HG03520 (cell line): ENCODE data around the gene GORAB.

ENCODE experiments used
- ATAC-seq: cut with Tn5 transposase; IDR thresholded peaks from one replicate; pipeline ENCODE4 v1.9.1; 2021; ENCODE audit warnings: mild to moderate bottlenecking, moderate library complexity; ENCODE audit not compliant: unreplicated experiment

Gene GORAB

DNA sequence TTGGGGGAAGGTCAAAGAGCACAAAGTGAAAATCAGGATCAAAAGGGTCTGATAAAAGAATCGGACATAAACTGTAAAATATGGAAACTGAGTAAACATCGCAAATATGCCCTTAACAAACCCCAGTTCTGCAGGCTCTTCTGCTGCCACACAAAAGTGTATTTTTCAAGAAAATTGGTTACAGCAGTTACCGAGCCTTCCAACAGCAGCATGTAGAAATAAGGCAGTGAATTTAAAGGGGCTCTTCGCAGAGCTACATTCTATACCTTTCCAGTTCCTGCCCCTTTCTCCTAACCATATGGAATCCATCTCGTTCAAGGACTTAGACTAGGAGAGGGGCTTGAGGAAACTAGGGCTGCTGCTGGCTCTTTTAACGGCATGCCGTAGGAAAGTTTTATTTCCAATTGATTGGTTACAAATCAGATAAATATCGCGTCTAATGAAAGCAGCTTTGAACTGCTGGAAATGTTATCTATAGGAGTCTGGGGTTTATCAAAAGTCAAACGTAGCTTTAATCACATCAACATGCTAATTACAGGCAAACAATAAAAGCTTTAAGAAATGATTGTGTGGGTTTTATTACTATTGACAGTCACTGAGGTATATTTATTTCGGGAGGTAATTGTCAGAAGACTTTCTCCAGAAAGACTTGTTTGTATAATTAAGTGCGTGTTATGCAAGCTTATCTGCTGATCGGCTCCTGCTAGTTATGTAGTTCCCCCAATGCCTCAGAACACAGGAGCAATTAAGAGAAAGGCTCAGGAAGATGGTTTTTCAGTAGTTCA lies 59.1 kb downstream of the GORAB start:
- no peak for ATAC-seq

DNA sequence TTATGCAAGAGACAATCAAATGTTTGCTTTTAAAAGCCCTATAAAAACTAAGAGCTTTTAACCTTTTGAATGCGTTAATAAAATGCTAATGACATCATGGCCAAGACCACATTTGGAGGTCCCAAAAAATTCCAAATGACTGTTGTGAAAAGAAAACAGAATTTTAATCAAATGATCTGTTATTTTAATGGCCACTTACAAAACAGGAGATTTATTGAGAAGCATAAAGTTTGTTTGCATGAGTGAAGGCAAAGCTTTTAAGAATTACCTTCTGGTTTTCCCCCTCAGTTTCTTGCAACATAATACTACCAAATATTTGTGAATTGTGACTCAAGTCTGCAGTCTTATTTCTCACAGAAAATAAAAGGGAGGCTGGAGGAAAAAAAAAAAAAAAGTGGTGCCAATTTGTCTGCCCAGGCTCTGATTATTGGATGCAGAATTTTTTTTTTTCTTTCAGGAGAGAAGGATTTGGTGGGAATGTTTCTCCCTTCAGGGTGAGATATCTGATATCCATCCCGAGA lies 60.7 kb downstream of the GORAB start:
- ATAC-seq = no peak

DNA sequence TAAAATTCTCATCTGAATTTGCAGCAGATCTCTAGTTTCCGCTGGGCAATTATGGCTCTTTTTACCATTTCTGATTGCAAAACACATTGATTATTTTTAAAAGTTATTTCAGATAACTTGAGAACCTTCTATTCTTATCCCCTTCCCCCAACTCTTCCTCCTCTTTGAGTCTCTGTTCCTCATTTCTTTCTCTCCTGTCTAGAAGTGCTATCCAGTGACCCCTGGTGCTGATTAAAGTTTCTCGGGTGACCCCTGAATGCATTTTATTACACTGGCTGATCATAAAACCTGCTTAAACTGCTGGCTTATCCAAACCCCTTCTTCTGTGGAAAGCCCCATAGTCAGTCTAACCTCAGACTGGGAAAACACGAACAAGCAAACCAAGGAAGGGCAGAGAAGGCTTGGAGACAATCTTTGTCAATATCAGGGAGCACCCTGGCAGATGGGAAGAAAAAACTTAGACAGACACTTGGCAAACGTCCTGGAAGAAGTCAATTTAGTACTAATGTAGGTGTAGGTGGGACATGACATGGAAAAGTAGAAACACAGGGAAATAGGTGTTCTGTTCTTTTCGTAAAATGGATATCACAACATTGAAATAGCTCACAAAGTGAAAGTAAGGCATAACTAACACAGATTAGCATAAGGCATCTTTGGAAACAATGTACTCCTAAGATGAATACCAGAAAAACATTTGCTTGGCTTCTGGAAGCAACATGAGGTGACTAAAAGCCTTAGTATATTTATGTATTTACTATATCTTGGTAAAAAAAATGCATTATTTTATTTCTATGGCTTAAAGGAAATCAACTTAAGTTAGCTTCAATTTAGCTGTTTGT lies 61.4 kb downstream of the GORAB start:
- ATAC-seq = no peak

DNA sequence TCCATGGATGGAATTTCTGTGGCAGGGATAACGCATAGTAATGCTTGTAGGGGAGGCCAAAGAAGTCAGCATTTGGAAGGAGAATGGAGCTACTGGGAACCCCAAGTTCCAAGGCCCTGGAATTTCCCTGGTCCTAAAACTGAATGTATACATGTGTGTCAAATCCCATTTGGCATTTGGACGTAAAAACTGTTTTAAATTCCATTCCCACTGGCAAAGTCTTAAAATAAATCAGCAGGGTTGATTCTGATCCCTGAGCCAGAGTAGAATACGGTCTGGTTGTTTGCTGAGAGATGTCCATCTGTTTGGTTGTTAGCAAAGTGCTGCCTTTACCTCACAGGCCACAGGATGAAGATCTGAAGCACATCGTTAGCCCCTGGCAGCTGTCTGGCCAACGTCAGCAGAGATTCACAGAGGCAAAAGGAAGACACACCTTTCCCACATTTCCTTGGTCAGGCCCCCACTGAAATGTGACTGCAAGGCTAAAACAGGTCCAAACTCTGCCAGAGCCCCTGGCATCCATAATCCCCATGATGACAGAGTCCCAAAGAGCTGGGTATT lies 62.2 kb downstream of the GORAB start:
- ATAC-seq = no peak

DNA sequence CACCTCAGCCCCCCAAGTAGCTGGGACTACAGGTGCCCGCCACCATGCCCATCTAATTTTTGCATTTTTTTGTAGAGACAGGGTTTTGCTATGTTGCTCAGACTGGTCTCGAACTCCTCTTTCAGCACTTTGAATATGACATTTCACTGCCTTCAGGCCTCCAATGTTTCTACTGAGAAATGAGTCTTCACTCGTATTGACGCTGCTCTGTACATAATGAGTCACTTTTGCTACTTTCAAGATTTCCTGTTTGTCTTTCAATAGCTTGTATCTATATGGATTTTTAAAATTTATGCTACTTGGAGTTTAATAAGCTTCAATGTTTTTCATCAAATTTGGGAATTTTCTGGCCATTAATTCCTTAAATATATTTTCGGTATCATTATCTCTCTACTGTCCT lies 64.7 kb downstream of the GORAB start:
- ATAC-seq = no peak

DNA sequence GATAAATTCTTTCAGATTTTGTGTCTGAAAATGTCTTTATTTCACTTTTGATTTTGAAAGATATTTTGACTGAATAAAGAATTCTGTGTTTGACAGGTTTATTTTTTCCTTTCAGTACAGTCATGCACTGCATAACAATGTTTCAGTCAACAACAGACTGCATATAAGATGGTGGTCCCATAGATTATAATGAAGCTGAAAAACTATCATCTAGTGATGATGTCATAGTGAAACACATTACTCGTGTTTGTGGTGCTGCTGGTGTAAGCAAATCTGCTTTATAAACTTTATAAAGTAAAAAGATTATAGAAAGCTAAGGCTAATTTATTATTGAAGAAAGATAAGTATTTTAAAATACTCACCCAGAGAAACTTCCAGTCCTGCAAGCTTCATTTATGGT lies 66.7 kb downstream of the GORAB start:
- no peak for ATAC-seq

DNA sequence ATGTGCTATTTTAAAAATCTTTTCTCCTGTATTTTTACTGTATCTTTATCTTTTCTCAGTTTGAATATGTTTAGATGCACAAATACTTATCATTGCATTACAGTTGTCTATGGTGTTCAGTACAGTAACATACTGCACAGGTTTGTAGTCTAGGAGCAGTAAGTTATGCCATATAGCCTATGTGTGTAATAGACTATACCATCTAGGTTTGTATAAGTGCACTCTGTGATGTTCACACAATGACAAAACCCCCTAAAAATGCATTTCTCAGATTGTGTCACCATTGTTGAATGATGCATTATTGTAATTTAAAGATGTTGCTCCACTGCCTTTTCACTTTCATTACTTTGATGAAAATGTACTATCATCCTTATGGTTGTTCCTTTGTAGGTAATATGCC lies 67.1 kb downstream of the GORAB start:
- no peak for ATAC-seq

DNA sequence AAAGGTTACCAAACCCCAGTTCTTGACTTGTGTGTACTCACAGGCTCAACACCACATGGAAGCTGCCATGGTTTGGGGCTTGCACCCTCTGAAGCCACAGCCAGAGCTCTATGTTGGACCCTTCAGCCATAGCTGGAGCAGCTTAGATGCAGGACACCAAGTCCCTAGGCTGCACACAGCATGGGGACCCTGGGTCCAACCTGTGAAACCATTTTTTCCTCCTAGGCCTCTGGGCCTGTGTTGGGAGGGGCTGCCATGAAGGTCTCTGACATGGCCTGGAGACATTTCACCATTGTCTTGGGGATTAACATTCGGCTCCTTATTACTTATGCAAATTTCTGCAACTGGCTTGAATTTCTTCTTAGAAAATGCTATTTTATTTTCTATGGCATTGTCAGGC lies 69.9 kb downstream of the GORAB start:
- ATAC-seq = no peak
